ENCODE measurements around the gene PGAP2. TPM values are rescaled to one million over a fixed set of nuclear protein-coding genes. Genes with fewer than 3 reads are reported as not detected.
A peak's percentile ranks its signal among the peaks of the same experiment; 100 is the strongest.

PGAP2 gene
- total and polyA plus RNA-seq, 2 of the 13 experiments (the other 11 are each of a cell fraction or from before 2014, with no cell fraction given) = 21.5 to 47.8 TPM

GRCh38 chr11:3854660-3854976 is 46.3 kb downstream of the PGAP2 start (continued):
- peak; percentile 23; the same call in 1 of the 2 replicates for TF ChIP-seq ZNF710 (CRISPR knock-in tag; IDR thresholded peaks at IDR 0.05; ENCODE audit: borderline replicate concordance)
- peak; percentile 4; the same call in 1 of the 2 replicates for TF ChIP-seq HBP1 (CRISPR knock-in tag; IDR thresholded peaks at IDR 0.05; ENCODE audit: low read depth)
- peak; percentile 88 for TF ChIP-seq PRDM10 (CRISPR knock-in tag; IDR thresholded peaks at IDR 0.05; ENCODE audit: low read depth)
- TF ChIP-seq BHLHE40 (IDR thresholded peaks at IDR 0.05; ENCODE audit: low read length) = 0 out of 2 replicates have a peak, but pooled peaks have one; percentile 8
- 0 out of 2 replicates have a peak, but pooled peaks have one; percentile 65 for TF ChIP-seq NRL (CRISPR knock-in tag; IDR thresholded peaks at IDR 0.05; ENCODE audit: borderline replicate concordance)
- 0 out of 2 replicates have a peak, but pooled peaks have one; percentile 15 for TF ChIP-seq ZBTB4 (CRISPR knock-in tag; IDR thresholded peaks at IDR 0.05; ENCODE audit: borderline replicate concordance)

All from HepG2 (cell line).